ENCODE data around the gene SMC1B.

DNA sequence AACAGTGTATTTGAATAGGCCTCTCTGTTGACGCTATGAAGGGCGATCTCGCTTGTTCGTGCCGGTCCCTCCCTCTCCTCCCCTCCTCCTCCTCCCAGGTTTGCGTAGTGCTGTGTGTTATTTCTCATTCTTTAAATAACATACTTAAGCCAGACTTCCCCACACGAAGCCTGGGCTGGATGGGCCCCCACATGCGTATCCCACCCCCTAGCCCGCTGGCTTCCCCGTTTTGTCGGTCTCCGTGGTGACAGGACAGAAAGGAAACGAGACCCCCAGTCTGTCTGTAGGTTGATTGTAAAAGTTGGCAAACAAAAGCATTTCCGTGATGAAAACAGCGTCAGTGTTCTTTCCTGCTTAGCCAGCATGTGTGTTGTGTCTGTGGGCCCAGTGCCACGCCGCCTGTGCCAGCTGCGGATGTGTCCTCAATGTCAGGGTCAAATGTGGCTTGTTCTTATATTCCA is 76.4 kb downstream of the SMC1B start:
- TF ChIP-seq, protein P1, sequence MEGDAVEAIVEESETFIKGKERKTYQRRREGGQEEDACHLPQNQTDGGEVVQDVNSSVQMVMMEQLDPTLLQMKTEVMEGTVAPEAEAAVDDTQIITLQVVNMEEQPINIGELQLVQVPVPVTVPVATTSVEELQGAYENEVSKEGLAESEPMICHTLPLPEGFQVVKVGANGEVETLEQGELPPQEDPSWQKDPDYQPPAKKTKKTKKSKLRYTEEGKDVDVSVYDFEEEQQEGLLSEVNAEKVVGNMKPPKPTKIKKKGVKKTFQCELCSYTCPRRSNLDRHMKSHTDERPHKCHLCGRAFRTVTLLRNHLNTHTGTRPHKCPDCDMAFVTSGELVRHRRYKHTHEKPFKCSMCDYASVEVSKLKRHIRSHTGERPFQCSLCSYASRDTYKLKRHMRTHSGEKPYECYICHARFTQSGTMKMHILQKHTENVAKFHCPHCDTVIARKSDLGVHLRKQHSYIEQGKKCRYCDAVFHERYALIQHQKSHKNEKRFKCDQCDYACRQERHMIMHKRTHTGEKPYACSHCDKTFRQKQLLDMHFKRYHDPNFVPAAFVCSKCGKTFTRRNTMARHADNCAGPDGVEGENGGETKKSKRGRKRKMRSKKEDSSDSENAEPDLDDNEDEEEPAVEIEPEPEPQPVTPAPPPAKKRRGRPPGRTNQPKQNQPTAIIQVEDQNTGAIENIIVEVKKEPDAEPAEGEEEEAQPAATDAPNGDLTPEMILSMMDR (IDR thresholded peaks at IDR 0.05): no peak
- TF ChIP-seq POLR2A (IDR thresholded peaks at IDR 0.05): no peak

Measured in breast epithelium (tissue), 3 donors.